ENCODE results near the gene WDR74.

WDR74 gene

DNA sequence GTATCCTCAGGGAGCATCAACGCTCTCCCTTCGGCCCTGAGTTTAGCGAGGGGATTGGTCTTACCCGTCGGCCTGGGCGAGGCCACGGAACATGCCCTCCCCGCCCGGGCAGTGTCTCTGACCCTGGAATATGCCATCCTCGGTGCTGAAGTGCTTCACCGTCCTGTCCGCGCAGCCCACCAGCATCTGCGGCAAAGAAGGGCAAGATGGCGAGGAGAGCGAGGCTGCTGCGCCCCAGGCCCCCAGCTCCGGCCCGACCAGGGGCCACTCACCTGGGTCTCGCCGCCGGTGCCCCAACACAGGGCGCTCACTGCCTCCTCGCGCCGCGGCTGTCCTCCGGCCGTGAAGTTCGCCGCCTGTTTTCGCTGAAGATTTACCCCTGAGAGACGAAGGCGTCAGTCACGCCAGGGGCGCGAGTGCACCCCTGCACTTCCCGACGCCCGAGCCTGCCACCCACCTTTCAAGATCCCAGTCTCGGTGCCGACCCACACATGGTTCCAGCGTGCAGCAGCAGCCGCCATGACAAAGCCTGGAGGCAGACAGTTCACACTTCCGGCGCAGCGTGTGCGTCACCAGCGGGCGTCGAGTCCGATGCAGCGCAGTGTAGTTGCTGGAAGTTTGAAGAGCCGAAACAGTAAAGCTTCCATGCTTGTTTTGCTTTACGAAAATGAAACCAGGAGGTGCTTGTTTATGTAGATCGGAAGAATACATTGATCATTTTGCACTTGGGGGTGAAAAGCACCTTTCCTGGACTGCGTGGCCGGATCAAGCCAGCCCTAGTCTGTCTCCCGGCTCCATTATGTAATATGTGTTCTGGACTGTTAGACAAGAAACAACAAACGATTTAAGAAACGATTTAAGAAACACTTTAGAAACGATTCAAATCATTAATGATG lies at the start of gene WDR74:
WDR74 (minus strand) TSS at position 541 of the 896 bp plus-strand sequence; CDS start at position 521, 20 bp downstream.
- peak; percentile 93 for DNase-seq (ENCODE audit: low spot score)
- peaks cover 29% of the 10 kb centered on the region for H3K36me3 Mint-ChIP-seq (ENCODE audit: low read depth)
- H3K4me3 Mint-ChIP-seq, result no peak within 1 kb of the TSS
- no peaks in the 10 kb centered on the region for H3K9me3 Mint-ChIP-seq
- H3K27ac Mint-ChIP-seq, result no peak within 1 kb of the TSS
- no peaks in the 10 kb centered on the region for H3K27me3 Mint-ChIP-seq (ENCODE audit: low read depth)
- peaks cover 24% of the 10 kb centered on the region for H3K4me1 Mint-ChIP-seq (ENCODE audit: low read depth)

DNA sequence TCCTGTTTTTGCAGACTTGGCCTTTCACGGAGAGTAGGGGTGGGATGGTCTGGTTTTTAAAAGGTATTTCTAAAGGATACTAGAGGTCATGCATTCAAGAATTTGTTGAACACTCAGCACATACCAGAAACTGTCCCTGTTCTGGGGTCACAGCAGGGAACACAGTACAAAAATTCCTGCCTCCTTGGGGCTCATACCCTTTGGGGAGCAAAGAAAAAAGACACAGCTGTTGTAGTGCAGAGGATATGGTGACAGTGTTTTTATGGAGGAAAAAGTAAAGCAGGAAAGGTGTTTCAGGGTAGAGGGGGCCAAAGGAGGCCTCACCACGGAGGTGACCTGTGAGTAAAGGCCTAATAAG lies 49.7 kb upstream of the WDR74 start:
- H3K27me3 Mint-ChIP-seq (ENCODE audit: low read depth), result no peaks in the 10 kb centered on the region
- H3K36me3 Mint-ChIP-seq (ENCODE audit: low read depth), result peaks cover 53% of the 10 kb centered on the region
- H3K4me3 Mint-ChIP-seq, result no peak overlapping the region
- H3K9me3 Mint-ChIP-seq, result no peaks in the 10 kb centered on the region
- DNase-seq (ENCODE audit: low spot score), result no peak
- H3K27ac Mint-ChIP-seq, result no peak overlapping the region
- peaks cover 17% of the 10 kb centered on the region for H3K4me1 Mint-ChIP-seq (ENCODE audit: low read depth)

DNA sequence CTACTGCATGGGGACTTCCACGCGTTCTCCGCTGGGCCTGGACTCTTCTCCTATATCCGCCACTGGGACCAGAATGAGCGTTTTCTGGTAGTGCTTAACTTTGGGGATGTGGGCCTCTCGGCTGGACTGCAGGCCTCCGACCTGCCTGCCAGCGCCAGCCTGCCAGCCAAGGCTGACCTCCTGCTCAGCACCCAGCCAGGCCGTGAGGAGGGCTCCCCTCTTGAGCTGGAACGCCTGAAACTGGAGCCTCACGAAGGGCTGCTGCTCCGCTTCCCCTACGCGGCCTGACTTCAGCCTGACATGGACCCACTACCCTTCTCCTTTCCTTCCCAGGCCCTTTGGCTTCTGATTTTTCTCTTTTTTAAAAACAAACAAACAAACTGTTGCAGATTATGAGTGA lies 49.0 kb upstream of the WDR74 start:
- DNase-seq (ENCODE audit: low spot score), result no peak
- Mint-ChIP-seq H3K27me3 (ENCODE audit: low read depth) (no peaks in the 10 kb centered on the region), H3K27ac (no peak overlapping the region), H3K36me3 (ENCODE audit: low read depth) (peaks cover 60% of the 10 kb centered on the region), H3K4me1 (ENCODE audit: low read depth) (peaks cover 24% of the 10 kb centered on the region), H3K4me3 (no peak overlapping the region), H3K9me3 (no peaks in the 10 kb centered on the region)

DNA sequence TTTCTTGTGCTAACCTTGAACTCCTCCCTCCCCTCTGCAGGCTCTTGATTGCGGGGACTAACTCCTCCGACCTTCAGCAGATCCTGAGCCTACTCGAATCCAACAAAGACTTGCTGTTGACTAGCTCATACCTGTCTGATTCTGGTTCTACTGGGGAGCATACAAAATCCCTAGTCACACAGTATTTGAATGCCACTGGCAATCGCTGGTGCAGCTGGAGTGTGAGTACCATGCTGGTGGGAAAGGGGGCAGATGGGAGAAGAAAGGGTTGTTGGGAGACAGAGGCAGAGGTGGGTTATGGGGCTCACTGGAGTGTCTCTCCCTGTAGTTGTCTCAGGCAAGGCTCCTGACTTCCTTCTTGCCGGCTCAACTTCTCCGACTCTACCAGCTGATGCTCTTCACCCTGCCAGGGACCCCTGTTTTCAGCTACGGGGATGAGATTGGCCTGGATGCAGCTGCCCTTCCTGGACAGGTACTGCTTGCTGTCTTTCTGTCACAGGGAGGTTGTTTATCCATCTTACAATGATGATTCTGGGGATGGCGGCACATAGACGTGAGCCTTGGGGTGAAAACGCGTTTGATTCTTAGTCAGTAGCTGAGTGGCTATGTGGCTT lies 45.9 kb upstream of the WDR74 start:
- no peak overlapping the region for H3K27ac Mint-ChIP-seq
- peaks cover 82% of the 10 kb centered on the region for H3K36me3 Mint-ChIP-seq (ENCODE audit: low read depth)
- DNase-seq (ENCODE audit: low spot score), result no peak
- H3K27me3 Mint-ChIP-seq (ENCODE audit: low read depth), result no peaks in the 10 kb centered on the region
- no peaks in the 10 kb centered on the region for H3K9me3 Mint-ChIP-seq
- H3K4me1 Mint-ChIP-seq (ENCODE audit: low read depth), result peaks cover 42% of the 10 kb centered on the region
- H3K4me3 Mint-ChIP-seq, result peak overlapping the region; percentile 56

DNA sequence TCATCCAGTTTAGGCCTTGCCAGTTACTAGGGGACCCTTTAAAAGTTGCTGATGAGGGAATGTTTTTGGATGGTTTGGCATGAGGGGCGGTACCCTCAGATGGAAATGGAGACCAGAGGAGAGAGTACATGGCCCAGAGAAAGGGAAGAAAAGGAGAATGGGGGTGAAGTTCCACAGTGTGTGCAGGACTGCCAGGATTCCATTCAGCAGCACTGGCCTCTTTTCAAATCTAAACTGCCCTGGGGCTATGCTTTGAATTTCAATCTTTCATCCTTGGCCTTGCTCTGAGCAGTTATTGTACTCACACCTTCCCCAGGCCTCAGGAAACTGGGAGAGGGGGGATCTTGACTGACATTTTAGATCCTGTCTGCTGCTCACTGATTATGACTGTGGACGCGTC lies 44.3 kb upstream of the WDR74 start:
- Mint-ChIP-seq H3K36me3 (ENCODE audit: low read depth) (peaks cover 69% of the 10 kb centered on the region), H3K9me3 (no peaks in the 10 kb centered on the region), H3K4me1 (ENCODE audit: low read depth) (peaks cover 51% of the 10 kb centered on the region), H3K4me3 (peak overlapping the region; percentile 95), H3K27me3 (ENCODE audit: low read depth) (no peaks in the 10 kb centered on the region), H3K27ac (peak overlapping the region; percentile 71)
- DNase-seq (ENCODE audit: low spot score), result no peak

DNA sequence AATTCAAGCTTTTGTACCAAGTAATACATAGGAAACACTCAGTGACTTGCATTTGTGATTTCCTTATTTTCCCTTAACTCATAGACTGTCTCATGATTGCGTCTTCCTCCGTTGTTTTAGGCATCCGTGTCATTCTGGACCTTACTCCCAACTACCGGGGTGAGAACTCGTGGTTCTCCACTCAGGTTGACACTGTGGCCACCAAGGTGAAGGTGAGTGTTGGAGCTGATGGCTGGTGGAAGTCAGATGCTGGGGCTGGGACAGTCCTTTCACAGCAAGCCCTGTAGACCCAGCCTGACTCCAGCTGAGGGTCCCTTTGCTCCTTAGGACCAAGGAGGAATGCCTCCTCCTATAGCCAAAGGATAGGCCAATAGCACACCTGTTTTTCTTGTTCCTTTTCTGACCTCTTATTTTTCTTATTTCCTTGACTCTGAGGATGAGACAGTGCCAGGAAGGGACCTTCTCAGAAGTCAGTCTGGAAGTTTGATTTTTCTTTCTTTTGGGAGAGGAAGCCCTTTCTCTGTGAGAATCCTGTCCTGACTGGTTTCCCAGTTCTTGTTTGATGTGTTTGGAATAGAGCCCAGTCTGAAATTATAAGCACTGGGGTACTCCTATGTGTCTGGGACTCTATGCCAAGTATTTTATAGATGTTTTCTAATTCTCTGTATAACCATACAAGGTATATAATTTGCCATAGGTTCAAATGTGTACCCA lies 43.6 kb upstream of the WDR74 start:
- H3K4me3 Mint-ChIP-seq, result peak overlapping the region; percentile 95
- DNase-seq (ENCODE audit: low spot score), result no peak
- H3K9me3 Mint-ChIP-seq, result no peaks in the 10 kb centered on the region
- peaks cover 51% of the 10 kb centered on the region for H3K4me1 Mint-ChIP-seq (ENCODE audit: low read depth)
- H3K27ac Mint-ChIP-seq, result peak overlapping the region; percentile 100
- no peaks in the 10 kb centered on the region for H3K27me3 Mint-ChIP-seq (ENCODE audit: low read depth)
- H3K36me3 Mint-ChIP-seq (ENCODE audit: low read depth), result peaks cover 62% of the 10 kb centered on the region

DNA sequence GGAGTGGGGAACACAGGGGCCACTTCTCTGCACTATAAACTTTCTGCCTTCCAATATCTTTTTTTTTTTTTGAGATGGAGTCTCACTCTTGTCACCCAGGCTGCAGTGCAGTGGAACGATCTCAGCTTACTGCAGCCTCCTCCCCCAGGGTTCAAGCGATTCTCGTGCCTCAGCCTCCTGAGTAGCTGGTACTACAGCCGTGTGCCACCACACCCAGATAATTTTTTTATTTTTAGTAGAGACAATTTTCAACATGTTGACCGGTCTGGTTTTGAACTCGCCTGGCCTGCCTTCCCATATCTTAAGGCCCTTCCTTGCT lies 43.0 kb upstream of the WDR74 start:
- peaks cover 53% of the 10 kb centered on the region for H3K4me1 Mint-ChIP-seq (ENCODE audit: low read depth)
- no peaks in the 10 kb centered on the region for H3K27me3 Mint-ChIP-seq (ENCODE audit: low read depth)
- peak overlapping the region; percentile 100 for H3K27ac Mint-ChIP-seq
- DNase-seq (ENCODE audit: low spot score), result no peak
- H3K36me3 Mint-ChIP-seq (ENCODE audit: low read depth), result peaks cover 59% of the 10 kb centered on the region
- H3K4me3 Mint-ChIP-seq, result peak overlapping the region; percentile 95
- no peaks in the 10 kb centered on the region for H3K9me3 Mint-ChIP-seq

DNA sequence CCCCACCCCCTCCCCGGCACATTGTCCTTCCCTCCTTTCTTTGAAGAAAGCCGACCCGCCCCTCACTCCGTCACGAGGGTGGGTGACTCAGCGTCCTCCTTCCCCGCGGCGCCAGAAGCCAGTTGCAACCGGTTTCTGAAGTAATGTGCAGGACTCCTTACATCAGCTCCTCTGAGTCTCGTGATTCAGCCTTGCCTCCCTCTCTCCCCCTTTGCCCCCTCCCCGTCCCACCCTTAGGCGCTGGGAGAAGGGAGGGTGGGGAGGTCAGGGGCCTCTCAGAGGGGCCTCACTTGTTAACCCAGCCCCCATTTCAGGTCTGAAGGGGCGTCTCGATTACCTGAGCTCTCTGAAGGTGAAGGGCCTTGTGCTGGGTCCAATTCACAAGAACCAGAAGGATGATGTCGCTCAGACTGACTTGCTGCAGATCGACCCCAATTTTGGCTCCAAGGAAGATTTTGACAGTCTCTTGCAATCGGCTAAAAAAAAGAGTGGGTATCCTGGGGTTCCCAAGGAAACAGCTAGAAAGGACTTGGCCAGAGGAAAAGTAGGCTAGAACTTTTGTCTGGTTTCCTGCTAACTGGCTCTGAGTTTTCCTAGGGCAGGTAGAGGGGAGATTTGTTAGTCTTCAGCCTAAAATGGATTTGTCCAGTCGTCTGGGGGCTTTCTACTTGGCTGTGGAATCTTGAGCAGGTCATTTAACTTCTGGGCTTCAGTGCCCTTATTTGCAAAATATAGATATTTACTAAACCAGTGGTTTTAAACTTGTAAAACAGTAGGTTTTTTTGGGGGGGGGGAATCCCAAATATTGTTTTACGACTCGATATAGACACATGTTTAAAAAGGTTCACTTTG lies 42.4 kb upstream of the WDR74 start:
- Mint-ChIP-seq H3K9me3 (no peaks in the 10 kb centered on the region), H3K4me3 (peak overlapping the region; percentile 95), H3K4me1 (ENCODE audit: low read depth) (peaks cover 50% of the 10 kb centered on the region), H3K27ac (peak overlapping the region; percentile 100), H3K36me3 (ENCODE audit: low read depth) (peaks cover 58% of the 10 kb centered on the region), H3K27me3 (ENCODE audit: low read depth) (no peaks in the 10 kb centered on the region)
- peak; percentile 93 for DNase-seq (ENCODE audit: low spot score)

DNA sequence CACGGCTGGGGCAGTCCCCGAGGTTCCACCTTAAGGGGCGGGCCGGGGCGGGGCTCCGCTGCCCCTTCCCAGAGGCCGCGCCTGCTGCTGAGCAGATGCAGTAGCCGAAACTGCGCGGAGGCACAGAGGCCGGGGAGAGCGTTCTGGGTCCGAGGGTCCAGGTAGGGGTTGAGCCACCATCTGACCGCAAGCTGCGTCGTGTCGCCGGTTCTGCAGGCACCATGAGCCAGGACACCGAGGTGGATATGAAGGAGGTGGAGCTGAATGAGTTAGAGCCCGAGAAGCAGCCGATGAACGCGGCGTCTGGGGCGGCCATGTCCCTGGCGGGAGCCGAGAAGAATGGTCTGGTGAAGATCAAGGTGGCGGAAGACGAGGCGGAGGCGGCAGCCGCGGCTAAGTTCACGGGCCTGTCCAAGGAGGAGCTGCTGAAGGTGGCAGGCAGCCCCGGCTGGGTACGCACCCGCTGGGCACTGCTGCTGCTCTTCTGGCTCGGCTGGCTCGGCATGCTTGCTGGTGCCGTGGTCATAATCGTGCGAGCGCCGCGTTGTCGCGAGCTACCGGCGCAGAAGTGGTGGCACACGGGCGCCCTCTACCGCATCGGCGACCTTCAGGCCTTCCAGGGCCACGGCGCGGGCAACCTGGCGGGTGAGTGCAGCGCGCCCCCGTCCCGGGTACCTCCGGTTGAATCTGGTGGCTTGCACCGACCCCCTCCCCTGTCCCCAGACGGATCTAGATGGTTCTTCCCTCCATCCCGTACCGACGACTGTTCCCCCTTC lies 41.6 kb upstream of the WDR74 start, which contains the start of gene SLC3A2:
SLC3A2 (plus strand) TSS at position 94 of the 776 bp plus-strand sequence; CDS start at position 222, 128 bp downstream.
- Mint-ChIP-seq H3K27me3 (ENCODE audit: low read depth) (no peaks in the 10 kb centered on the region), H3K27ac (peak within 1 kb of the TSS; percentile 100), H3K9me3 (no peaks in the 10 kb centered on the region), H3K4me1 (ENCODE audit: low read depth) (peaks cover 49% of the 10 kb centered on the region), H3K4me3 (peak within 1 kb of the TSS; percentile 95), H3K36me3 (ENCODE audit: low read depth) (peaks cover 52% of the 10 kb centered on the region)
- DNase-seq (ENCODE audit: low spot score), result peak; percentile 88

DNA sequence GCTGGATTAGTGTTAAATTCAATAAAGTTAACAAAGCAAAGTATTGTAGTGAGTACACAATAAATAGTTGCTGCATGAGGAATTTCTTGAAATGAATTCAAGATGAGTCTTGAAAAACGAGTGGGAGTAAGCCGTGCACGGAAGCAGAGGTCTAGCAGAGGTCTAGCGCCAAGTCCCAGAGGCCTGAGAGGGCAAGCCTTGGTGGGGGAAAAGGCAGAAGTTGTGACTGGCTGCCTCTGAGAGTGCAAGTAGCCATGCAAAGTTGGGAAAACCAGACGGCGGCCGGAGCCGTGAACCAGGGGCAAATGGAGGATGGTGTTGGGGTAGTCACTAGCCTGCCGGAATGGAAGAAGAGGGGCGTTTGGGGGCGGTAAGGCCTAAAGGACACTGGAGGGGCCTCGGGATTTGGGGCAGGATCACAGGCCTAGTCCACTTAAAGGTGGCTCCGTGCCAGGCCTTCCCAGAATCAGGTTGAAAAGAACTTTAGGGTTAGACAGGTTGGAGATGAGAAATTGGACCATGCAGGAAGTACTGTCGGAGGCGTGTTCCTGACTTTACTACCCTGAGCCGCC lies 40.9 kb upstream of the WDR74 start:
- DNase-seq (ENCODE audit: low spot score), result peak; percentile 63
- H3K36me3 Mint-ChIP-seq (ENCODE audit: low read depth), result peaks cover 45% of the 10 kb centered on the region

DNA sequence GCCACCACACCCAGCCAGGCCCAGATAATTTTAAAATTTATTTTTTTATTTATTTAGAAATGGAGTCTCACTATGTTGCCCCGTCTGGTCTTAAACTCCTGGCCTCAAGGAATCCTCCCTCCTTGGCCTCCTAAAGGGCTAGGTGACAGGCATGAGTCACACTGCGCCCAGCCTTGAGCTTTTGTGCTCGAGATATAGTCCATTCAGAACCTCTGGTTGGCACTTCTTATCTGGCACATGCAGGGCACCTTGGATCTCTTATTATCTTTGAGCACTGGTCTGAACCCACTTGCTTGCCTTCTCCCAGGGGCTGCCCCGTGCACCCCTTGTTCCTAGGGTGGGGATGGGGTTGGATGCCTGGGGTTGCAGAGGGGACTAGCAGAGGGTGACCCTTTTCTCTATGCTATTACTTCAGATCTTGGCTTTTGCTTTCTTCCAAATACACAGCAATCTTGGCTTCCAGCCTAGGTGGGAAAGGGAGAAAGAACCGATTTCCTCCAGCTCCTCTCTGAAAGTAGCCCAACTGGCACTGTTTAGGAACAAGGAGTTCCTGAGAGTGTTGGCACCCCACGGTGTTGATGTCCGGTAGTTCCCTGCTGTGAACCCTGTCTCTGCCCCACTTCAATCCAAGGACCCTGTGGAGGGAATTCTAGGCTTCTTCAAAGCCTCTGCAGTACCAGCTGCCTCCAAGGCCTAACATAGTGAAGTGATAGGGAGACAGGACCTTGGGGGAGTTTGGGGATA lies 40.0 kb upstream of the WDR74 start:
- Mint-ChIP-seq H3K36me3 (ENCODE audit: low read depth) (peaks cover 38% of the 10 kb centered on the region), H3K27ac (peak overlapping the region; percentile 68)

More for the DNA sequence above, 40.9 kb upstream of the WDR74 start:
- Mint-ChIP-seq H3K4me3 (peak overlapping the region; percentile 95), H3K9me3 (no peaks in the 10 kb centered on the region), H3K27ac (peak overlapping the region; percentile 100), H3K27me3 (ENCODE audit: low read depth) (no peaks in the 10 kb centered on the region), H3K4me1 (ENCODE audit: low read depth) (peaks cover 44% of the 10 kb centered on the region)

DNA sequence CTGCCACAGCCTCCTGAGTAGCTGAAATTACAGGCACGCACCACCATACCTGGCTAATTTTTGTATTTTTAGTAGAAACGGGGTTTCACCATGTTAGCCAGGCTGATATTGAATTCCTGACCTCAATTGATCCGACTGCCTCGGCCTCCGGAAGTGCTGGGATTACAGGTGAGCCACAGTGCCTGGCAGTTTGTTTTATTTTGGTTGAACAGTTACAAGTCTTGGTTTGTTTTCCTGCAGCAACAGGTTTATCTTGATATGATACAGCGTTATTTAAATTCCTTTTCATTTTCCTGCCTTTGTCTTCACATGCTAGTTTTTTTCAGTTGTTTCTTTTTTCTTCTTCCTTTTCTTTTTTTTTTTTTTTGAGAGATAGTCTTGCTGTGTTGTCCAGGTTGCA lies 37.3 kb upstream of the WDR74 start:
- Mint-ChIP-seq H3K27ac (no peak overlapping the region), H3K27me3 (ENCODE audit: low read depth) (no peaks in the 10 kb centered on the region), H3K9me3 (no peaks in the 10 kb centered on the region), H3K4me1 (ENCODE audit: low read depth) (peaks cover 16% of the 10 kb centered on the region), H3K36me3 (ENCODE audit: low read depth) (peaks cover 14% of the 10 kb centered on the region), H3K4me3 (no peak overlapping the region)
- no peak for DNase-seq (ENCODE audit: low spot score)

More for the DNA sequence above, 40.0 kb upstream of the WDR74 start:
- no peaks in the 10 kb centered on the region for H3K27me3 Mint-ChIP-seq (ENCODE audit: low read depth)
- H3K4me1 Mint-ChIP-seq (ENCODE audit: low read depth), result peaks cover 40% of the 10 kb centered on the region
- H3K9me3 Mint-ChIP-seq, result no peaks in the 10 kb centered on the region
- H3K4me3 Mint-ChIP-seq, result peak overlapping the region; percentile 95
- DNase-seq (ENCODE audit: low spot score), result no peak

Data from T-helper 2 cell treated with Interferon-gamma antibody and Interleukin-4, amounts not matched to agents 5 μg/mL and 100 μg/mL, for 36 hours (primary cell).